ENCODE measurements around the gene HAND2.

- TF ChIP-seq, protein P1, sequence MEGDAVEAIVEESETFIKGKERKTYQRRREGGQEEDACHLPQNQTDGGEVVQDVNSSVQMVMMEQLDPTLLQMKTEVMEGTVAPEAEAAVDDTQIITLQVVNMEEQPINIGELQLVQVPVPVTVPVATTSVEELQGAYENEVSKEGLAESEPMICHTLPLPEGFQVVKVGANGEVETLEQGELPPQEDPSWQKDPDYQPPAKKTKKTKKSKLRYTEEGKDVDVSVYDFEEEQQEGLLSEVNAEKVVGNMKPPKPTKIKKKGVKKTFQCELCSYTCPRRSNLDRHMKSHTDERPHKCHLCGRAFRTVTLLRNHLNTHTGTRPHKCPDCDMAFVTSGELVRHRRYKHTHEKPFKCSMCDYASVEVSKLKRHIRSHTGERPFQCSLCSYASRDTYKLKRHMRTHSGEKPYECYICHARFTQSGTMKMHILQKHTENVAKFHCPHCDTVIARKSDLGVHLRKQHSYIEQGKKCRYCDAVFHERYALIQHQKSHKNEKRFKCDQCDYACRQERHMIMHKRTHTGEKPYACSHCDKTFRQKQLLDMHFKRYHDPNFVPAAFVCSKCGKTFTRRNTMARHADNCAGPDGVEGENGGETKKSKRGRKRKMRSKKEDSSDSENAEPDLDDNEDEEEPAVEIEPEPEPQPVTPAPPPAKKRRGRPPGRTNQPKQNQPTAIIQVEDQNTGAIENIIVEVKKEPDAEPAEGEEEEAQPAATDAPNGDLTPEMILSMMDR (conservative IDR thresholded peaks at IDR 0.05; ENCODE audit: low read length) = no peak
- TF ChIP-seq EZH2phosphoT487 (IDR thresholded peaks at IDR 0.05; ENCODE audit: borderline replicate concordance) = no peak
Measured at GRCh38 chr4:173578956-173579355, 48.9 kb upstream of the HAND2 start.

Data from Loucy (cell line).